DOHH2 (cell line): ENCODE results near the gene DR1.

Experiments used
- CTCF ChIP-seq: fragments of 200-600 bp; sonication (generic); IDR thresholded peaks from one replicate; pipeline ENCODE4 v1.5.1; 2014; ENCODE audit warnings: antibody characterized with exemption, mild to moderate bottlenecking, low read depth, low read length; ENCODE audit not compliant: poor library complexity, severe bottlenecking
- EZH2phosphoT487 ChIP-seq: fragments of 200-600 bp; sonication (generic); IDR thresholded peaks from 2 replicates; pipeline ENCODE4 v1.6.1; 2017; ENCODE audit warnings: borderline replicate concordance, mild to moderate bottlenecking, antibody characterized with exemption, low read length, moderate library complexity, mixed read lengths

GRCh38 chr1:93394514-93394913, 48.8 kb downstream of the DR1 start:
- no peak for TF ChIP-seq CTCF
- TF ChIP-seq EZH2phosphoT487, result no peak
